PFSK-1 (cell line): Measurements from ENCODE around the gene IGHMBP2.

Source experiments
- POLR2AphosphoS5 ChIP-seq: IDR thresholded peaks from 2 replicates; pipeline ENCODE4 v1.6.1; 2012; ENCODE audit warnings: low read depth, mild to moderate bottlenecking, control low read depth, low read length, moderate library complexity
- TF ChIP-seq, protein P1 (sequence below), 2 experiments: IDR thresholded peaks; 2 replicates each; pipeline versions ENCODE4 v1.6.1 to v1.8.0; 2011 to 2012; ENCODE audit warnings: low read depth in 2 of 2, low read length in 2 of 2, control low read depth in 1 of 2, inconsistent platforms in 1 of 2, mild to moderate bottlenecking in 1 of 2, moderate library complexity in 1 of 2; ENCODE audit not compliant: insufficient read depth in 1 of 2

DNA sequence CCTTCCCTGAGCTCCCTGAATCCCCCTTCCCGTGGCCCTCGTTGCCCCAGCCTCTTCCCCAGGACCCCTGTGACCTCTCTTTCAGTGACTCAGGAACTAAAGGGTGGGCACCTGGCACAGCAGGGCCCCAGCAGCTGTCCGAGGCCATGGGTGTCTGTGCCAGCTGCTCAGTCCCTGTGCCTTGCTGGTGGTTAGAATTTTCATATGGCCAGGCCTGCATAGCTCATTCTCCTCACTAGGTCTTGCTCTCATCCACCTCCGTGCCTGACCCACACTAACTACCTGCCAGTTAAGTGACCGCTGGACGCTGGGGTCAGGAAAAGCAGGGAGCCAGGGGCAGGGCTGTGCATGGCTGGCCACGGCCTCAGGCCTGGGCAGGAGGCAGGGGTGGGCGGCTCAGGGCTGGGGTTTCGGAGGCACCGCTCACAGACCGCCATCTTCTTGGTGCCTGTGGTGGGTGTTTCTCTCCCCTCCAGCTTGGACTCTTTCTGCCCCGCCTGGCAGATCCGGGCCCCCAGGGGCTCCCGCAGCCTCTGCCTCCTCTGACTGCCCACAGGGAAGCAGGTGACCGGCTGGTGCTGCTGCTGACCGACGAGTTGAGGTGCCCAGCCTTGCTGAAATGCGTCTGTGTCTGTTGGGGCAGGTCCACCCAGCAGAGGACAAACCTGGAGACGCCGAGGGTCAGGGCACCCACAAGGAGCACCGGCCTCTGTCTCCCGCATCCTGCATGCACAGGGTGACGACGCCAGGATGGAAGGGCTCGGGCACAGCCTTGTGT, 56.8 kb downstream of the IGHMBP2 start:
- TF ChIP-seq, protein P1, sequence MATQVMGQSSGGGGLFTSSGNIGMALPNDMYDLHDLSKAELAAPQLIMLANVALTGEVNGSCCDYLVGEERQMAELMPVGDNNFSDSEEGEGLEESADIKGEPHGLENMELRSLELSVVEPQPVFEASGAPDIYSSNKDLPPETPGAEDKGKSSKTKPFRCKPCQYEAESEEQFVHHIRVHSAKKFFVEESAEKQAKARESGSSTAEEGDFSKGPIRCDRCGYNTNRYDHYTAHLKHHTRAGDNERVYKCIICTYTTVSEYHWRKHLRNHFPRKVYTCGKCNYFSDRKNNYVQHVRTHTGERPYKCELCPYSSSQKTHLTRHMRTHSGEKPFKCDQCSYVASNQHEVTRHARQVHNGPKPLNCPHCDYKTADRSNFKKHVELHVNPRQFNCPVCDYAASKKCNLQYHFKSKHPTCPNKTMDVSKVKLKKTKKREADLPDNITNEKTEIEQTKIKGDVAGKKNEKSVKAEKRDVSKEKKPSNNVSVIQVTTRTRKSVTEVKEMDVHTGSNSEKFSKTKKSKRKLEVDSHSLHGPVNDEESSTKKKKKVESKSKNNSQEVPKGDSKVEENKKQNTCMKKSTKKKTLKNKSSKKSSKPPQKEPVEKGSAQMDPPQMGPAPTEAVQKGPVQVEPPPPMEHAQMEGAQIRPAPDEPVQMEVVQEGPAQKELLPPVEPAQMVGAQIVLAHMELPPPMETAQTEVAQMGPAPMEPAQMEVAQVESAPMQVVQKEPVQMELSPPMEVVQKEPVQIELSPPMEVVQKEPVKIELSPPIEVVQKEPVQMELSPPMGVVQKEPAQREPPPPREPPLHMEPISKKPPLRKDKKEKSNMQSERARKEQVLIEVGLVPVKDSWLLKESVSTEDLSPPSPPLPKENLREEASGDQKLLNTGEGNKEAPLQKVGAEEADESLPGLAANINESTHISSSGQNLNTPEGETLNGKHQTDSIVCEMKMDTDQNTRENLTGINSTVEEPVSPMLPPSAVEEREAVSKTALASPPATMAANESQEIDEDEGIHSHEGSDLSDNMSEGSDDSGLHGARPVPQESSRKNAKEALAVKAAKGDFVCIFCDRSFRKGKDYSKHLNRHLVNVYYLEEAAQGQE (IDR thresholded peaks at IDR 0.05; ENCODE audit: insufficient read depth in 1 of 2, low read depth in 2 of 2, low read length in 2 of 2) = no peak
- TF ChIP-seq POLR2AphosphoS5 = no peak
